Colon (tissue), 2 donors: Measurements from ENCODE around the gene HOXB9.

Experiments used
- FAIRE-seq: peaks from 2 replicates; lab custom pipeline; 2012; peaks lifted over from hg19 to GRCh38; lab: Jason Lieb, UNC
- donor health status: control.
- donor health status: control.

HOXB9 gene

DNA sequence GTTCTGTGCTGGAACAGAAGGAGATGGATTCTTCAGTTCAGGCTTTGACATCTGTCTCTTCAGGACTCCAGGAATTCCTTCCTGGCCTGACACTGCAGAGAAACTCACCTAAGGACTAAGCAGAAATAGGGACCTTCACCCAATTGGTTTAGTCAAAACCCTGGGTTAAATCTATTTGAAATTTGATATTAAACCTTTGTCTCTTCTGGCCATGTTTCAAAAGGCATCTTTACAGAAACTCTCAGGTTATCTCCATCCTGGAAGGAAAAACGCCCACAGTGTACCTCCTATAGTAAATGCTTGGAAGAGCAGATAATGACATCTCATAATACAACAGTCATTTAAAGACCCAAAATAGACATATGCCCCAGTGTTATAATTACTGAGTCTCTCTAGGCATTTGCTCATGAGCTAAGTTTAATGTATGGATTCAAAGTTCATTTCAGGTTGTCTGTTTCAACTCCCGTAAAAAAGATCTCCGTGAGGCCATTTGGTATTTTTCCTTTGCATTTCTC, 42.4 kb downstream of the HOXB9 start:
- FAIRE-seq, result no peak

DNA sequence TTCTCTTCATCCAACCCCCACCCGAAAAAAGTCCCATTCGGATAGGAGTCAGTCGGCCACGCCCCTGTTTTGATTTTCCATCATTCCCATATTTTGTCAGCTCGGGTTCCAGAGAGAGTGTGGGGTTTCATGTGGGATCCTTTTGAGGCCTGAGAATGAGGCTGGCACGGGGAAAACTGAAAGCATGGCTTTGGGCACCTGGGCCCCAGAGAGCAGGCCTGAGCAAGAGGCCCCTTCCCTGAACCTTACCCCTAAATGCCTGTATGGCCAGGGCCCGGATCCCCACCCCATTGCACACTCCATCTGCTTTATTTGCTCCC, 43.4 kb downstream of the HOXB9 start:
- no peak for FAIRE-seq

DNA sequence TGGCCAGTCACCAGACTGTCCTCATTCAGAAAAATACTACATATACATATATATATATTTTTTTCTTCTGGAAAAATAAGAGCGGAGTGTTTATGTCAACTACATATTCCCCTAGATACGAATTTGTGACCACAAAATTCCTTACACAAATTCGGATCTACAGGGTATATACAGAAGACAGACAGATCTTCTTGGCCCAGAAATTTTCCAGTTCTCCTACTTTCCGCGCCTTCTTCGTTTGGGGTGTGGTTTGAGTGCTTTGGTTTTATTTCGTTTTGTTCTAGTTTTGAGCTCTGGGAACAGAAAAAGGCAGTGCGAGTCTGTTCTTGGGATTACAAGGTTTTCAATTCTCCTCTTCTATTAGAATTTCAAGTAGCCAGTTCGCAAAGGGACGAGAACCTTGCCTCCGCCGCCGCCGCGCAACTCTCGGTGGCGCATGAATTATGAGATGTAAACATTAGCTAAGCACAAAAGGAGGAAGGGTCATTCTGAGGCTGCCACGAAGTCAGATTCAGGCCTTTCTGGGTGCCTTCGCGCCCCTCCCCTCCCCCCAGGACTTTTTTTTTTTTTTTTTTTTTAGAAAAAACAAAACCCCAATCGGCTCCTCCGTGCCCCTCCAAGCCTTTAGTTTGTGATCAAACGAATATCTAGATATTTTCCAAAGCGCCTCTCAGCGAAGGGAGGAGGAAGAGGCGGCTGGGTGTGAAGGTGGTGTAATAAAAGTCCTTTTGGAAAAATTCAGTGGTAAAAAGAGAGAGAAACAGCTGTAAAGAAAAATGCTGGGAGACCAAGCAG, 46.2 kb downstream of the HOXB9 start:
- FAIRE-seq, result no peak

DNA sequence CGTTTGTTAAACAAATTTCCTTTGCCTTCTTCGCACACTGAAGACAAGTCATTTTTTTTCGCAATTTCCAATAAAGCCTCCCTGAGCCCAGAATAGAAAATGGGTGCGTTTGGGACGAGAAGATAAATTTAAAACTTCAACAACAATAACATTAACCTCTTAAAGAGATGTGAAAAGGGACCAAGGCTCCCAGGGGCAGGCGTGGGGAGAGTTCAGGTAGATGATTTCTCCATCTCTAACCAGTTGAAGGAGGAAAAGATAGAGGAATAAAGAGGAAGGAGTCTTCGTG, 46.7 kb downstream of the HOXB9 start:
- no peak for FAIRE-seq

DNA sequence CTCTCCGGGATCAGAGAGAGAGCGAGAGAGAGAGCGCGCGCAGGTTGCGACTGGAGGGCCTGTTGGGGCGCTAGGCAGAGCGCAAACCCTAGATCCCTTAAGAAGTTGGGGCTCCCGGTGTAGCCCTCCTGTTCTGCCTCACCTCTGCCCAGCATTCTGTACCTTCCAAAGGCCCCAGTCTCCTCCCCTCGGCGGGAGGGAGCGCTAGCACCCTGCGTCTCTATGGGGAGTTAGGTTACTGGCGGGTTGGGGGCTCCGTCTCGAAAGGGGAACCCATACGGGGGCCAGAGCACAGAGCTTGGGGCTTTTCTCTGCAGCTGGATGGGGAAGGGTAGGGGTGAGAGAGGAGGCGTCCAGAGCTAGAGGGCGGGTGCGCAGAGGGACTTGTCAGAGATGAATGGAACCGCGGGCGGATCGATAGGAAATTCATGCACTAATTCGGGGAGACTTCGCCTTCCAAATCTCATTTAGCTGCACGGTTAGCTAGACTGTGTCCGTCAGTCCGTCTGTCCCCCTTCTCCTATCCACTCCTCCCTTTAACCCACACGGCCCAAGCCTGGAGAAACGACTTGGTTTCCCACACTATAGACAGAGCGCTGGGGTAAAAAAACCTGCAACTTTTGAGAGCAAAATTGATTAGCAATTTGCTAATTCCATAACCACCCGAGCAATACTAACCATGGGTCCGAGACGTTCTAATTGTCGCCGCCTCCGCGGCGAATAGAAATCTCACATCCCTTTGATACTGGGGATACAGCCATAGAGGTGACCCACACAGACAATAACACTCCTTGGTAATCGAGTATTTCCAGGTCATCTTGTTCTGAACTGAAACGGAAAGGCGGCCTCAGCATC, 47.3 kb downstream of the HOXB9 start:
- FAIRE-seq, result no peak

DNA sequence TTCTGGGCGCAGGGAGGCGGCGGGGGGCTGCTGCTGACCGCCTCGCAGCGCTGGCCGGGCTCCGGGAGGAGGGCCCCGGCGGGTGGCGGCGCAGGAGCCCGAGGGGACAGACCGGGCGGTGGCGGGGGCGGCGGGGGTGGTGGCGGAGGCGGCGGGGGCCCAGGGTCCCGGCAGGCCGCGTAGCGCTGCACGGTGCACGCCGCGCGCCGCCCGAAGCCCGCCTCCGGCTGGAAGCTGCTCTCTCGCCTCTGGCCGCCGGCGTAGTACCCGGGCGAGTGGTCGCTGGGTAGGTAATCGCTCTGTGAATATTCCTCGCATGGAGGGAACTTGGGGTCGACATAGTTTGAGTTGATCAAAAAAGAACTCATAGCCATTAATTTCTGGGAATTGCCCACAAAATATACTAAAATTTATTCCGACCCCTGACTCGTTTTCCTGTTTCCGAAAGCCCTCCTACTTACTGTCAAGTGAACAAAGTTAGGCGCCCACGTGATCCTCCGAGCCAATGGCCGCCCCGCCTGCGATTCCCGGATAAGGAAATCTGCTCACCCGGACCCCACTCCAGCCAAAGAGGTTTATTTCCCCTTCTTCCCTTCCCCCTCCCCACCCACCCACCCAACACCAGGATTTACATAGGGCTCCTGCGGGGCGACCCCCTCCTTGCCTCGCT, 48.1 kb downstream of the HOXB9 start, which contains the start of gene HOXB4:
HOXB4 (minus strand) TSS at position 405 of the 670 bp plus-strand sequence; CDS start at position 374, 31 bp downstream.
- FAIRE-seq, result no peak

DNA sequence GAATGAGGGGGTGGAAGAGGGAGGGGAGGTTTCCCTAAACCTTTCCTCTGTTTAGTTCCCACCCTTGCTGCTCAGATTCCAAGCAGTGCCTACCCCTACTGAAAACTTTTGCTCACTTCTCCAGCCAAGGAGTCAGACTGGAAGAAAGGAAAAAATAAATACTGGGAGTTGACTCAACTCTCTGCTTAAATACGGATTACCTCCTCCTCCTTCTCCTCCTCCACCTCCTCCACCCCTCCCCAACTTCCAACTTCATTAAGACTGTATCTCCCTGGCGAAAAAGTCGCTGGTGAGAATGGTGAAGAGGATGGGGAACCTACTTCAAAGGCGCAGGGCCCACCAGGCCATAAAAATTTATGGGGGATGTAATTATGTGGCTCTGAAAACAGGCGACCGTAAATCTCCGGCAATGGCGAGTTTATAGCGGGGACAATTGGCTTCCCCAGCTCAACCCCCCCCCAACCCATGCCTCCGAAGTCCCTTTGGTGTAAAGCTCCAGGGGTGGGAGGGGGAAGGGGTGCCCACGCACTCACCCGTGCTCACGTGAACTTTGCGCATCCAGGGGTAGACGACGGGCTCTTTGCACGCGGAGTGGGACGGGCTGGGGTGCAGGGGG, 48.7 kb downstream of the HOXB9 start:
- FAIRE-seq, result no peak

DNA sequence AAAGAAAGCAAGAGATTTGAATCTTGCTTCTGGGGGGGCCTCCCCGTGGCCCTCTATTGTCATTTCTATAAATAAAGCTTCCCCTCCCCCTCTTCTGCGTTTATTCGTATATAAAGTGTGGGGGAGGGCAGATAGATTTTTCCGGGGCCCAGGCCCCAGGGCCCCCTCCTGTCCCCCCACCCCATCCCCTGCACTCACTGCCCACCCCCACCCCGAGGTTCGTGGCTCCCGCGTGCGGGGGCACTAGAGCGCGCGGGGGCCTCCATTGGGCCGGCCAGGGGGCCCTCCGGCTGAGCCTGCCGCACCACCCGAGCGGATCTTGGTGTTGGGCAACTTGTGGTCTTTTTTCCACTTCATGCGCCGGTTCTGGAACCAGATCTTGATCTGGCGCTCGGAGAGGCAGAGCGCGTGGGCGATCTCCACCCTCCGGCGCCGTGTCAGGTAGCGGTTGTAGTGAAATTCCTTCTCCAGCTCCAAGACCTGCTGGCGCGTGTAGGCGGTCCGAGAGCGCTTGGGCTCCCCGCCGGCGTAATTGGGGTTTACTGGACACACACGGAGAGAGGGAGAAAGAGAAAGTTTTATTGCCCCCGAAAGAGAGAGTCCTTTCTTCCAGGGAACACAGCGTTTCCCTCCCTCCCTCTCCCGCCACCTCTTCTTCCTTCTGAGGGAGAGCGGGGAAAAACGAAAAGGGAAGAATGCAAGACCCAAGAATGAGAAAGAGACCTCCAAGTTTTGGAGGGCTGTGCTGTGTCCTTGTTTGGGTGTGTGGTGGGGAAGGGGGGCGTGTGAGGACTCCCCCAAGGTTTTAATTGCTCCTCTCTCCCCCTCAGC, 49.5 kb downstream of the HOXB9 start:
- FAIRE-seq, result no peak

DNA sequence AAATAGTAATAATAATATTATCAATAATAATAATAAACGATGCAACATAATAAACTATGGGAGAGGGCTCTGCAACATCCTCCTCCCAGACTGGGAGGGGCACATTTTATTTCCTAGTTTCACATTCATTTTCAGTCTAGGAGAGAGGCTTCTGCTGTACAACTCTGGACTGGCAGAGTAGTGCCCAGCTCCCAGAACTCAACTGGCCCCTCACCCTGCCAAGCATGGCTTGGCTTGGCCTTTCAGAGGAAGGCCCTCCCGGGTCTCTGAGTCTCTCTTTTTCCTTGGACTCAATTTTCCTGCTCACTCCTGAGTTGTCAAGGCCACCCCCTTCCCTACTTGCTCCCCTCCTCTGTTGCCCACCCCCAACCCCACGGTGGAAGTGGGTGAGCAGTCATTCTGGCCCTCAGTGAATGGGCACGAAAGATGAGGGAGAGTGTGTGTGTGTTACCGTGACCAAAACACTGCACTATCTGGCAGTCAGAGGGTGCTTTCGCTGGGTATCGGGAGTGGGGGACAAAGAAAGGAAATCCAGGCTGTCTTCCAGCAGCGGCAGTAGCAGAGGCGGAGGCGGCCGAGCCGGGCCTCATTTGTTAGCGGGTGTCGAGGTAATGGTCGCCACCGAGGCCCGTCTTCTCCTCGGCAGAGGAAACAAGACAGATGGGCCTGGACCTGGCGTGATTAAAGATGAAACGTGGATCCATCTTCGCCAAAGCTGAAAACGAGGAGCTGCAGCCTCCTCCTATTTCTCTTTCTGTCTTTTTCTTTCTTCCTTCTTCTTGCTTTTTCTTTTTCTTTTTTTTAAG, 50.3 kb downstream of the HOXB9 start:
- no peak for FAIRE-seq

DNA sequence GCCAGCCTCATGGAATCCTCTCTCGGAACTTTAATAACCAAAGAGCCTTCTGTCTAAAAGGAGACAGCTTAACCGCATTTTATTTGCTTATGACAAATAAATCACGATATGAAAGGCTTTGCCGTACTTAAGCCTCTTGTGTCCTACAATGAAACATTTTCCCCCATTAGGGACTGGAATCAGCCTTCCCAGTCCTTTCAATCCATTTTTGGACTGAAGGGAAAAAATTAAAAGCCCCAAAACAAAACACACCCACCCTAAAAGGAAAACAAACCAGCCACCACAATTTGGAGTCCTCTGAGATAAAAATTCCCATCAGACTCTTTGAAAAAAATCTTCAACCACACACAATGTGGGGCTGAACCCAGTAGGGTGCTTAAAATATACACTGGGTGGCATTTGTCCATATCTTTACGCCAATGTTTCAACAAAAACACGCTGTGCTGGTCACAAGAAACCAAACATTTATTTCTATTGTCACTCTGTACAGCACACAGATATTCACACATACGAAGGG, 51.0 kb downstream of the HOXB9 start:
- FAIRE-seq, result no peak

DNA sequence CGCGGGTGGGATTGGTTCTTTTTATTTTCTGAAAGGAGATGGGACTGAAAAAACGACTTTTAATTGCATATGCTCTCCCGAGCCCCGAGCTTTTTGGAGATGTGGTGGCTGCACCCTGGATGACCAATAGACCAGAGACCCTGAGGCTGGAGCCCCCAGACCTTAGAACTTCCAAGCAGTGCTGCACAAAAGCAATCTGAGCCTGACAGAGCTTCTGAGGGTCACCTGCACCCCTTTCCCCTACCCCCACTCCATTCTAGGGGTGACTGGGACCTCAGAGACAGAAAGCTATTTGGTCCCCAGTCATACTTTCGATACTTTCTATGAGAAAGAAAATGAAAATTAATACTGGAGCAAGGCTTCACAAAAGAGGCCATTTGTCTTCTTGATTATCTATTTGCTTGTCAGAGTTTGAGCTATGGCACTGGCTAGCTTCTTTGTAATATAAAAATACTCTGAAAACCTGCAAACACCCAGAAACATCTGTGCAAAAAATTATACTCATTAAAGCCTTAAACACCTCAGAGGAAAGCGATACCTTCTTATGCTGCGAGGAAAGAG, 51.6 kb downstream of the HOXB9 start:
- no peak for FAIRE-seq

DNA sequence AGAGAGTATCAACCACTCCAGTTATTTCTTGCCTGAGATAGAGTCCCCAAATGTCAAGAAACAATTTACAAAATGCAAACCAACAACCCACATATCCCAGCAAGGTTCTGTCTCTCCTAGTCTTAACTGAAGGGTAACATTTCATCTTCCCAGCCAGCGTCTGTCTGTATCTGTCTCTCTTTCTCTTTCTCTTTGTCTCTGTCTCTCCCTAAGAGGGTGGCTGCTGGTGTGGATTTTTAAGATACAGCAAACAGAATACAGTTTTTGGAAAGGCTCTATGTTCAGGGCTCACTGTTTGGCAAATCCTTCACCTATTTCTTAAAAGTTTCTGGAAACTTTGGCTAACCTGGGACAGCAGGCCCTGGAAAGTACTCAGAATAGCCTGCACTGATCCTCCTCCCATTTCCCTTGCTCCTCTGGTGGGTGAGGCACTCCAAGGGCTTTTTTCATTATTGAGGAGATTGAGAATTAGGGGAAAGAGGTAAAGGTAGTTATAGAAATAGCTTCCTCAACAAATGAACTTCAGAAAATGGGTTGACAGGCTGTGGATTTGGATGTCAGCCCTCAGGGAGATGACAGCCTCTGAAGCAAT, 54.2 kb downstream of the HOXB9 start:
- FAIRE-seq, result no peak
